Right ventricle myocardium superior (tissue), 1 donor: Measurements from ENCODE around the gene ANKRD34A. TPM values are rescaled to one million over a fixed set of nuclear protein-coding genes. Genes with fewer than 3 reads are reported as not detected.
"Not testable (repeated sequence)": the region's sequence is repeated elsewhere in the genome, so short reads cannot be mapped to it uniquely, and the experiment has no call there.

Experiments
- ATAC-seq: fragments of 200-7000 bp; cut with Tn5 transposase; one replicate; pipeline ENCODE4 v1.9.1; 2020; ENCODE audit warnings: mild to moderate bottlenecking; ENCODE audit not compliant: poor library complexity
- DNase-seq: peaks from one replicate; pipeline ENCODE4 v3.0.0-alpha.2; 2020
- intact Hi-C: fragments of 100-400 bp; cut with DNase I; formaldehyde crosslinking; loops from one replicate; pipeline ENCODE4 v1.11.2; 2022
- total RNA-seq: library from RNA; stranded (reverse); fragmentation: NEBNext Ultra II Directional; extraction: Animal tissue kit (Norgen Biotek cat#: 25700); gene quantifications from one replicate; pipeline ENCODE4 v1.2.1, GENCODE V29; 2021
- donor health status: DM: no; HTN: yes; CAD: no; lungs with severe emphysema.

ANKRD34A gene
- total RNA-seq, 1 donor from 2014 or later, result 0.59 TPM

GRCh38 chr1:145957443-145958319 lies 6.7 kb downstream of the ANKRD34A start, which contains the start of gene LIX1L:
Gene LIX1L (minus strand): TSS chr1:145958017. CDS start chr1:145957927, 90 bp downstream.
- peak; percentile 97 for DNase-seq
- intact Hi-C loops, result no loop called here
- peak; percentile 85 for ATAC-seq

GRCh38 chr1:145956781-145957442 lies 7.5 kb downstream of the ANKRD34A start:
- intact Hi-C loops, result no loop called here

GRCh38 chr1:145956361-145956760 lies 8.0 kb downstream of the ANKRD34A start:
- ATAC-seq (no peak), DNase-seq (no peak)
- intact Hi-C loops, result no loop called here

More at GRCh38 chr1:145956781-145957442, 7.5 kb downstream of the ANKRD34A start:
- ATAC-seq (no peak), DNase-seq (peak; percentile 51)

- intact Hi-C loops, result no loop called here
- DNase-seq, result no peak
- no peak for ATAC-seq
Observed at GRCh38 chr1:145955436-145955835, 8.9 kb downstream of the ANKRD34A start.

- intact Hi-C loops, result no loop called here
- no peak for DNase-seq
- no peak for ATAC-seq
Observed at GRCh38 chr1:145953861-145954260, 10.5 kb downstream of the ANKRD34A start.

GRCh38 chr1:145952903-145953302 lies 11.5 kb downstream of the ANKRD34A start:
- ATAC-seq, result no peak
- intact Hi-C loops, result no loop called here

GRCh38 chr1:145951526-145951925 lies 12.8 kb downstream of the ANKRD34A start:
- intact Hi-C loops, result no loop called here
- DNase-seq (no peak), ATAC-seq (no peak)

More at GRCh38 chr1:145952903-145953302, 11.5 kb downstream of the ANKRD34A start:
- no peak for DNase-seq

- intact Hi-C loops, result no loop called here
- ATAC-seq (peak; percentile 63), DNase-seq (no peak)
Observed at GRCh38 chr1:145949219-145949618, 15.2 kb downstream of the ANKRD34A start.

GRCh38 chr1:145947551-145947950 lies 16.8 kb downstream of the ANKRD34A start:
- ATAC-seq (no peak), DNase-seq (no peak)
- intact Hi-C loops, result no loop called here

GRCh38 chr1:145946477-145946986 lies 17.8 kb downstream of the ANKRD34A start:
- ATAC-seq, result no peak
- intact Hi-C loops, result no loop called here
- DNase-seq, result no peak

- DNase-seq, result no peak
- intact Hi-C loops, result no loop called here
- ATAC-seq, result no peak
Observed at GRCh38 chr1:145944532-145944931, 19.8 kb downstream of the ANKRD34A start.

GRCh38 chr1:145942871-145943270 lies 21.5 kb downstream of the ANKRD34A start:
- intact Hi-C loops, result no loop called here
- DNase-seq, result no peak
- ATAC-seq, result no peak

GRCh38 chr1:145942405-145942804 lies 22.0 kb downstream of the ANKRD34A start:
- DNase-seq, result no peak
- intact Hi-C loops, result no loop called here
- ATAC-seq, result no peak

- intact Hi-C loops, result no loop called here
- no peak for ATAC-seq
- DNase-seq, result no peak
Observed at GRCh38 chr1:145937436-145937835, 26.9 kb downstream of the ANKRD34A start.

- intact Hi-C loops, result no loop called here
- ATAC-seq (no peak), DNase-seq (no peak)
Observed at GRCh38 chr1:145936247-145936646, 28.1 kb downstream of the ANKRD34A start.

- no peak for ATAC-seq
- intact Hi-C loops, result no loop called here
Observed at GRCh38 chr1:145935708-145936107, 28.7 kb downstream of the ANKRD34A start.

GRCh38 chr1:145932522-145933009 lies 31.8 kb downstream of the ANKRD34A start:
- ATAC-seq, DNase-seq, intact Hi-C loops: not testable (repeated sequence)

More at GRCh38 chr1:145935708-145936107, 28.7 kb downstream of the ANKRD34A start:
- DNase-seq, result no peak

GRCh38 chr1:145927916-145928643 lies 36.3 kb downstream of the ANKRD34A start:
- DNase-seq, result no peak
- ATAC-seq, result no peak
- intact Hi-C loops, result no loop called here
